Stimulated activated CD8-positive, alpha-beta memory T cell treated with anti-CD3 and anti-CD28 coated beads, Interleukin-7, amount 100 ng/mL, for 48 hours (primary cell): ENCODE measurements around the gene GRID1.

Experiments
- DNase-seq, 2 donors: peaks; one replicate each; pipeline ENCODE4 v3.0.0-alpha.2; 2020; ENCODE audit warnings: low read depth in 1 of 2; ENCODE audit errors: extremely low read depth in 1 of 2

Gene GRID1

DNA sequence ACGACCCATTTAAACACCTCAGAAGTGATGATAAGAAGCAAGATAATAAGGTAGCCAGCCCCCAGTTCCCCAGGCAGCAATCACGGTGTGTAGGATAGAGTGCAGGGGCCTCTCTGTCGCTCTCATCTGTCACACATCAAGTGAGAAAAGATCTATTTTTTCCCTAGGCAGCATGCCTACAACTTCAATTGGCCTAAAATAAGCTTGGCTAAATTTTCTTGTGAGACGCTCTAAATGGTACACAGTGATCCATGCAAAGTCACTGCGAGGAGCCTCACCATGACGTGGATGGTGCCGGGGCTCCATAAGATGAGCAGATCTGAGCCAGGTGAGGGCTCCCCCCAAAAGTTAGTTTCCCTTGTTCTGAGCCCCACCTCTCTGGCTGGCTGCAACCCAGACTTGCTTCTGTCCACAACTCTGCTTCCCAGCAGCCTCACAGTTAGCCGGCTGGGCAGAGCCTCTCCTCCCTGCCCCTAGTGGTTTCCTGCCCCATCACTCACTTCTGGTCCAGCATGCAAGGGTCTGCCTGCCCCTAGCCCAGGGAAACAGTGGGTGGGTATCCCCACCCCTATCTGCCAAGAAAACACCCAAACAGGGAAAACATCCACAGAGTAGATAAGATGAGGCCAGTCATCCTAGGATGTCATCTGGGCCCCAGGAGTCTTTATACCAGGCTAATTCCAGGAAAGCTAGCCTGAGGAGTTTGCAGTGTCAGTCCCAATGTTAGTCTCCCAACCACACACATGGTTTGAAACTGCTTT, 342.1 kb downstream of the GRID1 start:
- DNase-seq = no peak

DNA sequence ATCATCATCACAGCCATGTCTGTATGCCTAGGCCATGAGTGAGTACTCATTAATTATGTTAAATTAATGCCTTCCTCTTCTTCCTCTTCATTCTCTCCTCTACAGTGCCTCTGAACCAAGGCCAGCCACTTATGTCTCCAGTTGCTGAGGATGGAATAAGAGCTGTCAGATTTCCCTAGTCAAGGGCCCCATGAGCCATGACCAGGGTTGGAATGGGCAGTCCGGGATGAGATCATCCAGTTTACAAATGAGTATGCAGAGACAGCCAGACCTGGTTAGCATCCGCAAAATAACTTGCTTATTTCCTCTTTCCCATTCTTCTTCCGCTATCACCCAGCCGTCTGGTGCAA, 342.7 kb downstream of the GRID1 start:
- no peak for DNase-seq

DNA sequence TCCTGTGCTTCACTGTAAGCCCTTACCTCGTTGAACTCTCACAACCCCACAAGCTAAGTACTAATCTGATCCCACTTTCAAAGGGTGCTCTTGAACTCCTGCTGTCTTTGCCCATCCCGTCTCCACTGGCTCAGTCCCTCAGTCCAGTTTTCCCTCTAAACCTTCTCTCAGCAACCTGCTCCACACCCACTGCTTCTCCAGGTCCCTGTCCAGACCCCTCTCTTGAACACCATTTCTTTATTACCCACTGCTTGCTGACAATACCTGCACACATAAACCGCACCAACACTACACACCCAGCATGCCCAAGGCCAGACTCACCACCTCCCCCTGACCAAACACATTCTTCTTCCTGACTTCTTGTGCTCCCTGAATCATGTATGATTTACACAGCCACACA, 343.3 kb downstream of the GRID1 start:
- no peak for DNase-seq

DNA sequence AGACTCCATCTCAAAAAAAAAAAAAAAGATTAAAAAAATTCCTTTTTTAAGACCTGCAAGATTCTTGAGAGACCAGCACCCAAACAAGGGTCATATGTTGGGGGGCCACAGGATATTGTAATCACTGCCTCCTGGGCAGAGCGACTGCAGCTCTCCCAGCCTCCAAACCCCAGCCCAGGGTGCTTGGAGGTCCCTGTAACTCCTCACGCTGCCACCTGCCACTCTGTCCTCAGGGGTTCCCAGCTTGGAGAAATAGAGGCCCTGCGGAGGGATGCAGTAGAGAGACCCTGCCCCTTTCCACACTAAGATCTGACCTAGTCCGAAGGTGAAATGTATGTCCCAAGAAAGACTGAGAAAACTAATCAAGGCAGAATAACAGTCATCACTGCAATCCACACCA, 343.7 kb downstream of the GRID1 start:
- DNase-seq = no peak

DNA sequence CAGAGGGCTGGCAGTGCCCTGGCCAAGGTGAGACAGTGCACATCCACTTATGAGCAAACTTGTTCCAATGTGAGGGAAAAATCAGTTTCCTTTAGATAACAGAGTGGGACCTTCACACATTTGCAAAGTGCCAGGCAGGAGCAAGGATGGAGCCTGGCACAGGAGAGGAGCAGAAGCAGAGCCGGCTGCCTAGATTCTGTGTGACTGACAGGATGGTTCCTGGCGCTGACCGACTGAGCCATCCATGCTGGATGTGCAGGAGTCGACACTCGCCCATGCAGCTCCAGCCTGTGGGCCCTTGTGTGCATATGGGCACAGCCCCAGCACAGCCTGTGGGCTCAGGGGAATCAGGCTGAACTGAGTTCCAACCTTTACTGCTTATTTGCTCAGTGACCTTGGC, 346.5 kb downstream of the GRID1 start:
- DNase-seq = no peak

DNA sequence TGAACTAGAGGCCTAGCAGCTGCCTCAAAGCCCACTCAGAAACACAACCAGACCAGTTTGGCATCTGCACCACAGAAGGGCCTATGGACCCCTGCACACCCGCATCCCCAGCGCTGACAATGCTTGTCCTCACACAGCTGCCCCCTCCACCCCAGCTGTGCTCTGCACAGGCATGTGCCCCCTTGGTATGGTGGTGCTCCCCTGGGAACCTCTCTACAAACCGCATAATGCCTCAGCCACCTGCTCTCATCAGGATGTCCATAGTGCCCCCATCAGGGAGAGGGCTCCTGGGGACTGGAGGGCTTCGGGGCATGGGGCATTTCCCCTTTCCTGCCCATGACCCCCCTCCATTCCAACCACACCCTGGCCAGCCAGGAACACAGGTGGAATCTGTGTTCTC, 347.5 kb downstream of the GRID1 start:
- DNase-seq = no peak

DNA sequence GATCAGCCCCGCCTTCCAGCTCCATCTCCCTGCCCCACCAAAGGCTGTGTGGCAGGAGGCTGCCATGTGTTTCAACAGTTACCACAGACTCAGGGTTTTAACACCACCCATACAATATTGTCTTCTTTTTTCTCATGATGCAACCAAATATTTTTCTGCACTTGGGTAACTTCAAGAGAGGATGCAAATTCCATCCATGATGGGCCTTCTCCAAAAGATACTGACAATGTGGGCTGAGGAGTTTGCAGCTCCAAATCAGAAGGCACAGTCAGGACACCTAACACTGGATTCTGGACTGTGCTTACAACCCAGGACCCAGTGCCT, 347.9 kb downstream of the GRID1 start:
- DNase-seq = no peak

DNA sequence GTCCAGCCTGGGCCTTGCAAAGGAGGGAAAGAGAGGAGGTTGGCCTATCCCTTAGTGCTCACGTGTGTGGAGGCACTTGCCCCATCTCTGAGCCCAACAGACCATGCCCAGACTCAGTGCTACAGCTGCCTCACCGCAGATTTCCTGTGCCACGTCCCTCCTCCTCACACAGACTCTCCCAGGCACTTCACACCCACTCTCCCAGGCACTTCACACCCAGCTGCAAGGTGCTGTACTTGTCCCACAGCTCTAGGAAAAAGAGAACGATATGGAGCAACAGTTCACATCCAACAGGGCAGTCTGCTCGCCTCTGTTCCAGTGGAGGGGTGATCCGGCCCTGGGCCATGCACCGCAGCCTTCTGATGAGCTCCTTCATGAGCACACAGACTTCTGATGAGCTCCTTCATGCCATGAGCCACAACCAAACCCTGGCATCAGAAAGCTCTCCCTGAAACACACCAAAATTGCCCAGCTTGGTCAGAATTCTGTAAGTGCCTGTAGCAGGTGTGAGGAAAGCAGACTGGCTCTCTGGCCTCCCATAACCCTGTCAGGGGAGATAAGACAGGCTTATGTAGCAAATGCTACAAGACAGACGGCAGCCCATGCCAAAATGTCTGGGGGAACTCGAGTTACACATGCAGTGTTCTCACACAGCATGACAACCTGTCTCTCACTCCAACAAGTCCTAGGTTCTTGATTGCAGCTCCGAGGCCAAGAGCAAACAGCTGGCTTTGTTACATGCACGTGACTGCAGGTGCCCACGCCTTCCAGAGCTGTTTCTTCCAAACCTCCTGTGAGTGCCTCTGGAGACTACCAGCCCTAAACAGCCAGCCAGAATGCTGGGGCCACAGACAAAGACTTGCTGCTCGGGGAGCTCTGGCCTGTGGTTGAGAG, 348.5 kb downstream of the GRID1 start:
- DNase-seq = no peak

DNA sequence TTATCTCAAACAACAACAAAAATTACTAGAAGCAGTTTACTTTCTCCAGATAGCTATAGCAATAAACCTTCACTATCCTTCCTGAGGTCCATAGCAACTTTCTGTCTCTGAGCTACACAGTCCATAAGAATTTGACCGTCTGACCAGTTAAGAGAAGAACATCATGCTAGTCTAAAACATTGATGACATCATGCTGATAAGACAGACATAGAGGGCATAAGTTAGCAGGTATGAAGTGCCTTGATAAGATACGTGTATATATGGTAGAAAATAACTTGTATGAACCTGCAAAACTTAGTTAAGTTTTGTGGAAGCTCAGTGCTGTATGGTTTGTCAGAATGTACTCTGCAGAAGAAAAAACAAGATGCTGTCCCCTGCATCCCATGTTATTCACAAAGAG, 353.0 kb downstream of the GRID1 start:
- DNase-seq = no peak

DNA sequence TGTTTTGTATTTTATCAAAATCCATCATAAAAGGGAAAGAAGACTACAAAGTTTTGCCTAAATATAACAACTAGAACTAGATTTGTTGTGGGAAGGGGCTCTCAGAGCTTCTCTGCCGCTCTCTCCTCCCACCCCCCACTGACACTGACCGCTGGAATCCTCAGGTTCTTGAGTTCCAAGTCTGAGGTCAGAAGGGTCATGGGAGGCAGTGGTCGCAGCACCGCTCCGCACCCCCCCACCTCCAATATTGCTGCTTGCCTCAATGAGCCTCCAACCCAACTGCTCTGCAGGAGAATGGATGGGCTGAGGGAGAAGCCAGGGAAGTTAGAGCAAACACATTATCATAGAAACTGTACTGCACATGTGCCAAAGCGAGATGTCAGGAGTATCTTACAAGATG, 359.4 kb downstream of the GRID1 start:
- DNase-seq = no peak

DNA sequence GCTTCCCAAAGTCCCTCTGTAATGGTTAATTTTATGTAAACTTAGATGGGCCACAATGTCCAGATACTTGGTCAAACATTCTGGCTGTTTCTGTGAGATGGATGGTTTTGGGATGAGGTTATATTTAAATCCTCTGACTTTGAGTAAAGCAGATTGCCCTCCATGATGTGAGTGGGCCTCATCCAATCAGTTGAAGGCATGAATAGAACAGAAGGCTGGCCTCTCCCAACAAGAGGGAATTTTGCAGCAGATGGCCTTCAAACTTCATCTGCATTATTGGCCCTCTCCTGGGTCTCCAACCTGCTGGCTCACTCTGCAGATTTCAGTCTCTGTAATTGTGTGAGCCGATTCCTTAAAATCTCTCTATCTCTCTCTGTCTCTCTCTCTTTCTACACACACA, 362.3 kb downstream of the GRID1 start:
- no peak for DNase-seq

DNA sequence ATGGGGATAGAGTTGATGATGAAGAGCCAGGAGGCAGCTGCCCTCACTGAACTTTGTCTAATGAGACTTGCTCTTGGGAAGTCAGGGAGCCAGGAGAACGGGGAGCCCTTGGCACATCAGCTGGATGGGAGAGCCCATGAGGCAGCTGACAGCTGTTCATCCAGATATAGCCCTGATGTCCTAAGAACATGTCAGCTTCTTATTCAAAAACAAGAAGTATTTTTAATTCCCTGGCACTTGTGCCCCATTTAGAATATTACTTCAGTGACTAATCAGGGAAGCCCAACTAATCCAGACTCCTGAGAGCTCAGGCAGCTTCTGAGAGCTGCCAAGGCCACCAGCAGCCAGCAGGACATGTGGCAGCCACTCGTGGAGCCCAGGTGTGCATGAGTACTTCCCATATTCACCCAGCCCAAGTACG, 363.4 kb downstream of the GRID1 start:
- no peak for DNase-seq

DNA sequence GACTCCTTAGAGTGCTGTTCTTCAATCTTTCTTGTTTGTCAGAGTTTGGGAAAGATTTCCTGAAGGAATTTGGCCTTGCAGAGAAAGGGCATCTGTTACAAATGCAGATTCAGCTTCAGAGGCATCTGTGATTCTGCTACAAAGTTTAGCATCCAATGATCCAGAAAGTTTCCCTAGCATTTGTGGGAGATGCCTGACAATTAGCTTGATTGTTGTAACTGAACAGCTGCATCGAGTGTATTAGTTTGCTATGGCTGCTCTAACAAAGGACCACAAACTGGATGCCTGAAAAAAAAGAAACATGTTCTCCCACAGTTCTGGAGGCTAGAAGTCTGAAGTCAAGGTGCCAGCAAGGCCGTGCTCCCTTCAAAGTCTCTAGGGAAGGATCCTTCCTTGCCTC, 365.1 kb downstream of the GRID1 start:
- no peak for DNase-seq

DNA sequence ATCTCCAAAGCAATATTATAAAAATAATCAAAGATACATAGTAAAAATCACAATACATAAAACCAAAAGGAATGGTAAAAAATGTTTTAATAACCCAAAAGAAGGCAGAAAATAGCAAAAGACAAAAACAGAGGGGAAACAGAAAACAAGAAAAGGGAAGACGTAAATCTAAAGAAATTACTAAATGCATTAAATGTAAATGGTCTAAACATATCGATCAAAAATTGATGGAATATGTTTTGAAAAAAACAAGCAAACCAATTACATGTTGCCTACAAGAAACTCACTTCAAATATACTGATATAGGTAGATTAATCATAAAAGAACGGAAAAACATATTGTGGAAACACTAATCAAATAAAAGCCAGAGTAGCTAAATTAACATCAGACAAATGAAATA, 369.1 kb downstream of the GRID1 start:
- no peak for DNase-seq

DNA sequence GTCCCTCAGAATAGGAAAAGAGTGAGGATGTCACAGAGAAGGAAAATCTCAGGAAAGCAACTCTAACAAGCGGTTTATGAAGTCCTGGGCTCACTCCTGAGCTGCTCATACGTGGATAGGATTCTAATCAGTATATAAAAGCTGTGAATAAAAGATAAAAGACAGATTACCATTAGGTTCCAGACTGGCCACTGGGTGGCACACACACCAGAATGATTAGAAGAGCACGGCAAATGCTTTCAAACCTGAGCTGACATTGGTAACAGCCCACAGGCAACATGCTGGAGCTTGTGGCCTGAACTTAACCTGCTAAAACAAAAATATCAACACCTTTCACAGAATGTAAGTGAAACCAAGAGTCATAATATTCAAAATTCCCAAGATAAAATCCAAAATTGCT, 370.8 kb downstream of the GRID1 start:
- DNase-seq = no peak

DNA sequence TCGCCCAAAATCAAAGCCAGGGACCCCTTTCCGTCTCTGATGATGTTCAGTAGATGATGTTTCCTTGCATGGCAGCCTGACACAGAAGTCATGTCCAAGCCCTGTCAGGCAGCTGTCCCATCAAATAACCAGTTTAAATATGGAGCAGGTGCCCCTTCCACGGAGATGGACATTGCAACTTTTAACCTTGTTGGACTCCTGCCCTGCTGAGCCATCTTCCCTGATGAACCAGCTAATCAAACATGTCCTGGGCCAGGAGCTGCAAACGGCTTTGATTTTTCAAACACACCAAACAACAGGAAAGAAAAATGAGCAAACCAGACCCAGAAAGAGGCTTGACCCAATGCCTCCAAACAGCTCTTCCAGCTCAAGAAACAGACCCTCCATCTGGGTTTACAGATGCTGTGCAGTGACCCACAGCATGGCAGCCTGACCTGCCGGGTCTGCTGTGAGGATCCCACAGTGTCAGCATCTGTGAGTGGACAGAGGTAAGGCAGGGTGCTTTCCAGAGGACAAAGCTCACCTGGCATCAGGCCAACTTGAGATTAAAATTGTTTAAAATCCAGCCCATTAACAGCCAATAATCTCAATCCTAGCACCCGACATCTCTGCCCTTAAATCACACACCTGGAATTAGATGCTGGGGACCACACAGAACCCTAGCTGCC, 372.6 kb downstream of the GRID1 start:
- no peak for DNase-seq

DNA sequence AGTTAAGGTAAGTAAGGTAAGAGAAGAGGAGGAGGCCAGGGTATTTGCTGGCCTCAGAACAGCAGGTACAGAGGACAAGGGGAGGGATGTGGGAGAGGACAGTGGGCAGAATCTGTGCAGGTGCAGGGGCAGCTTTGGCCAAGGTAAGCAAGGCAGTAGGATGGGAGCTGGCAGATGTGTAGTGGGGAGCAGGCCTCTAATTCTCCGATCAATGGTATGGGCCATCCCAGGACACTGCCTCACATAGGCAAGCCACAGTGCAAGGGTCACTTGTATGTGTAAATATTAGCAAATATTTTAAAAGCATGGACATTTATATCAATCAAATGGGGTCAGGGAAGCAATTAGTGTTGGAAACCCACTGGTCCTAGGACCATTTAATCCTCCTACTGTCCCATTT, 373.5 kb downstream of the GRID1 start:
- DNase-seq = no peak

DNA sequence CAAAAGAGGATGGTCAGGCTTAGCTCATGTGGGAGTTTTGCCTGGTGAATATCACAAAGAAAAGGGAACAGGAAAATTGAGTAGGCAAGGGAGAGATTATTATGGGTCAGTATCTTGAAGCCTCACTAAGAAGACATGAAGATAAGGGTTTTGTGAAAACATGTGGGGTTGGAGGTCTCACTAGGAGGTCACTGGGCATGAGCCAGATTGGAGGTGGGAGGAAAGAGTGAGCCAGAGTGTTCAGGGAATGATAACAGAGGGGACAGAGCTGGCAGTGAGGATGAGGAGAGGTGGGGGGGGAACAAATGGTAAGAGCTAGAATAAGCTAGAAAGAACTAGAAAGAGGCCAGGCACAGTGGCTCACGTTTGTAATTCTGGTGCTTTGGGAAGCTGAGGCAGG, 374.3 kb downstream of the GRID1 start:
- DNase-seq = no peak

DNA sequence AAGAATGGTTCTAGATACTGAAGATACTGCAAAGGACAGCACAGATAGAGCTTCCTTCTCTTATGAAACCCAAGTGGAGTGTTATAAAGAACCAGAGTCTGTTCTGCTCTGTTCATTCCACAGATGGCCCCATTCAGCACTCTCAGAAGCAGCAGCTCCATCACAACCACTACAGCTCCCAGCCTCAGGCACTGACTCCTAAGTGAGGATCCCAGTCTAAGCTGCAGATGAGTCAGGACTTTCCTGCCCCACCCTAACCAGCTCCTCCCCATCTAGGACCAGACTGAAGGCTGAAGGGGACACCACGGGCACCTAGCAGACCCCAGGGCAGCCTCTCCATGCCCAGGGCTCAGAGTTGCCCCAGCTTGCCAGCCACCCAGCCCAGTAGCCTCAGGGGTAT, 379.8 kb downstream of the GRID1 start:
- DNase-seq = no peak

DNA sequence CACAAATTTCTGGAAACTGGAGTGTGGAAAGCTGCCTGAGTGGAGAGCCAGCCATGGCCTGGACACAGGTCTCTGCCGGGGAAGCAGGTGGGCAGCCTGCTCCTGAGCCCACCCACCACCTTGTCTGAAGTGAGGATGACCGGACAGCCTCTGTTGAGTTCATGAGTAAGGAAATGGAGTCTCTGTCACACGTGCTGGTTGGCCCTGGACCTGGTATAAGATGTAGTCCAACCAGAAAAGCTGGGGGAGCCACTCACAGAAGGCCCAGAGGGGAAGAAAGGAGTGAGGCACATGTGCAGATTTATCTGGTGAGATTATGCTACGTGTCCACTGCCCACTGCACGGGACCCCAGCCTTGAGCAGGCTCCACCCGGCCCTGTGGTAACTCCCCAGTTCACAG, 383.5 kb downstream of the GRID1 start:
- DNase-seq = no peak

DNA sequence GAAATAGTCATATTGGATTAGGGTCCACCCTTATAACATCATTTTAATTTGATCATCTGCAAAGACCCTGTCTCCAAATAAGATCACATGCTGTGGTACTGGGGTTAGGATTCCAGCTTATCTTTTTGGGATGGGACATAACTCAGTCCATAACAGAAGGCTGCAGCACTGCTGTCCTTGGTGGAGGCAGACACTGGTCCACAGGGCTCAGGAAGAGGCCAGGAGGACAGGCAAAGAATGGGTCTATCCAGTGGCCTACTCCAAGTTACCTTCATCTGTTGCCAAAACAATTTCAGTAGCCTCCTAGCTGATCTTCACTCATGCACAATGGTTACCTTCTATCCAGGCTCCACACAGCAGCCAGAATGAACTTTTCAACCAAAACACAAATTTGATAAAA, 387.0 kb downstream of the GRID1 start:
- no peak for DNase-seq
